ENCODE data around the gene RAB13.

Gene RAB13

GRCh38 chr1:153946622-153947241, 39.4 kb downstream of the RAB13 start, which contains the start of gene DENND4B:
Gene DENND4B (minus strand): TSS chr1:153946718. CDS start chr1:153944374, 2,344 bp downstream.
- H3K27ac ChIP-seq, result peak within 1 kb of the TSS; percentile 94
- TF ChIP-seq, protein P1, sequence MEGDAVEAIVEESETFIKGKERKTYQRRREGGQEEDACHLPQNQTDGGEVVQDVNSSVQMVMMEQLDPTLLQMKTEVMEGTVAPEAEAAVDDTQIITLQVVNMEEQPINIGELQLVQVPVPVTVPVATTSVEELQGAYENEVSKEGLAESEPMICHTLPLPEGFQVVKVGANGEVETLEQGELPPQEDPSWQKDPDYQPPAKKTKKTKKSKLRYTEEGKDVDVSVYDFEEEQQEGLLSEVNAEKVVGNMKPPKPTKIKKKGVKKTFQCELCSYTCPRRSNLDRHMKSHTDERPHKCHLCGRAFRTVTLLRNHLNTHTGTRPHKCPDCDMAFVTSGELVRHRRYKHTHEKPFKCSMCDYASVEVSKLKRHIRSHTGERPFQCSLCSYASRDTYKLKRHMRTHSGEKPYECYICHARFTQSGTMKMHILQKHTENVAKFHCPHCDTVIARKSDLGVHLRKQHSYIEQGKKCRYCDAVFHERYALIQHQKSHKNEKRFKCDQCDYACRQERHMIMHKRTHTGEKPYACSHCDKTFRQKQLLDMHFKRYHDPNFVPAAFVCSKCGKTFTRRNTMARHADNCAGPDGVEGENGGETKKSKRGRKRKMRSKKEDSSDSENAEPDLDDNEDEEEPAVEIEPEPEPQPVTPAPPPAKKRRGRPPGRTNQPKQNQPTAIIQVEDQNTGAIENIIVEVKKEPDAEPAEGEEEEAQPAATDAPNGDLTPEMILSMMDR (conservative IDR thresholded peaks at IDR 0.05), result peak; percentile 99
- TF ChIP-seq ZFX (IDR thresholded peaks at IDR 0.05), result 0 out of 2 replicates have a peak, but pooled peaks have one; percentile 26

- peak overlapping the region; percentile 94 for H3K27ac ChIP-seq
- TF ChIP-seq, protein P1 (conservative IDR thresholded peaks at IDR 0.05), result no peak
- peak; percentile 66; the same call in 1 of the 2 replicates for TF ChIP-seq ZFX (IDR thresholded peaks at IDR 0.05)
Observed at GRCh38 chr1:153945795-153946621, 40.1 kb downstream of the RAB13 start.

DNA sequence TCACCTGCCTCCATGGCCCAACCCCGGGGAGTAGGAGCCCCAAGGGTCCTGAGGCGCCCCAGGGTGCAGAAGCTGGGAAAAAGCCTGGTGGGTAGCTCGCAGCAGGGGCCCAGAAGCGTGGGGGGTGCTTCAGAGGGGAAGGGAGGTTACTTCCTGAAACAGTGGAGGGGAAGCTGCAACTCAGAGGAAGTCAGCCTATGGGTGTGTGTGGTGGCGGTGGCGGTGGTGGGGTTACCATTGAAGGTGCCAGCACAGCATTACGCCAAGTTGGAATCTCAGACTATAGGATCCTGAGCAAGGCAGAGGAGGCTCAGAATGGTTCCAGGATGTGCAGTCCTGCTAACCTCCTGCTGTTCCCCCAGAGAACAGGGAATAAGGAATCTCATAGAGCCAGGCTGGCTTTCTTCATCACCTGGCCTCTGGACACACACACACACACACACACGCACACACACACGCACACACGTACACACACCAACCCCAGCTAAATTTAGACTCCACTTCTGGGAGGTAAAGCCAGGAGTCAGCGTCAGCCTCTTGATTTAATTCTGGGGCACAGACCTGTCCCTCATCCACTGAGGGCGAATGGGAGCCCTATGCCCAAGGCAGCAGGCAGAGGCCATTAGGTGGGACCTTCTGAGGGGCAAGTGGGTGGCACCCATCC, 40.9 kb downstream of the RAB13 start:
- no peak for TF ChIP-seq ZFX (IDR thresholded peaks at IDR 0.05)
- TF ChIP-seq, protein P1 (conservative IDR thresholded peaks at IDR 0.05), result no peak
- H3K27ac ChIP-seq, result peak overlapping the region; percentile 94

GRCh38 chr1:153944827-153945117, 41.4 kb downstream of the RAB13 start:
- peak overlapping the region; percentile 94; the same call in 1 of the 2 replicates for H3K27ac ChIP-seq
- TF ChIP-seq, protein P1 (conservative IDR thresholded peaks at IDR 0.05), result no peak

DNA sequence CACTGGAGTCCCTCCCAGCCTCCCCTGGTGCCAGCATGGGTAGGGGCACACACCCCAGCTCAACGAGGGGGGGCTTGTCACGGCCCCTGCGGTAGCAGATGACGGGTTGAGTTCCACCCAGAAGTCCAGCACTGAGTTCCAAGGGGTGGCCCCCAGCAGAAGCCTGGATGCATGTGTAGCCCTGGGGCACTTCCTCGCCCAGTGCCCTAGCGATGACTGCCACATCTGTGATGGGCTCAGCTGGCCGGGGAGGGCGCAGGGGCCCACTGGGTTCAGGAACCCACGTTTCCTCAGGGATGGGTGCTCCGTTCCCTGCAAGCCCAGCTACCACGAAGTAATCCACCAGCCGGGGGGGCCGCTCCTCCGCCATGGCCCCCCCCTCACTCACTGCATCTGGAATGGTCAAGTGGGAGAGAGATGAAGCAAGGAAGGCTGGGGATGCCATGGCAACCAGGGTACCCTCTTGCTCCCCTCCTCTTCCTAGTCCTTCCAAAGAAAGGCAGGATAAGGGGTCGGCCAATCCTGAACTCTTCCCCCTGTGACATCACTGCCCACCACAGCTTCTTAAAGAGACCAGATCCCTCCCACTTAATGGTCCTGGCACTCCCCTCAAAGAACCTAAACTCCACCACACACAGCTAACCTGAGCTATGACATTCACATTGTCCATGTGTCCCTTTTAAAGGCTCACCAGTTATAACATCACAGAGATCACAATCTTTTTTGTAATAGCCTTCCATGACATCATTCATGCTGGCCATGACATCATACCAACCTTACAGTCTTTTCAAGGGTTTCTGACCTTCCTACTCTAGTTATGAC, 41.9 kb downstream of the RAB13 start:
- H3K27ac ChIP-seq, result no peak overlapping the region
- TF ChIP-seq ZFX (IDR thresholded peaks at IDR 0.05), result no peak
- TF ChIP-seq, protein P1 (conservative IDR thresholded peaks at IDR 0.05), result no peak

- TF ChIP-seq, protein P1 (conservative IDR thresholded peaks at IDR 0.05), result no peak
- no peak for TF ChIP-seq ZFX (IDR thresholded peaks at IDR 0.05)
- H3K27ac ChIP-seq, result no peak overlapping the region
Observed at GRCh38 chr1:153942766-153943549, 43.2 kb downstream of the RAB13 start.

Data from C4-2B (cell line).